WTC11 (cell line): ENCODE measurements around the gene MTUS2.

Experiments
- CTCF ChIP-seq: fragments of 200-600 bp; IDR thresholded peaks from 2 replicates; pipeline ENCODE4 v1.8.0; 2022; ENCODE audit warnings: antibody characterized with exemption
- ELF4 ChIP-seq: sonication (generic); formaldehyde crosslinking; IDR thresholded peaks from 2 replicates; pipeline ENCODE4 v1.8.1; 2022; ENCODE audit warnings: low read depth, mild to moderate bottlenecking, moderate library complexity, missing genetic modification reagents
- ESRRA ChIP-seq: sonication (generic); formaldehyde crosslinking; IDR thresholded peaks from 2 replicates; pipeline ENCODE4 v1.8.1; 2022; ENCODE audit warnings: mild to moderate bottlenecking, missing genetic modification reagents, borderline replicate concordance
- GRHL2 ChIP-seq: fragments of 250-450 bp; sonication (Bioruptor Pico); IDR thresholded peaks from 2 replicates; pipeline ENCODE4 v1.8.0; 2022; ENCODE audit warnings: mild to moderate bottlenecking, moderate library complexity; ENCODE audit not compliant: insufficient replicate concordance, severe bottlenecking
- OVOL2 ChIP-seq: fragments of 250-450 bp; sonication (Bioruptor Pico); IDR thresholded peaks from 2 replicates; pipeline ENCODE4 v1.9.0; 2021; ENCODE audit warnings: mild to moderate bottlenecking, borderline replicate concordance
- SMAD4 ChIP-seq: sonication (generic); formaldehyde crosslinking; IDR thresholded peaks from 2 replicates; pipeline ENCODE4 v1.8.0; 2022; ENCODE audit warnings: mild to moderate bottlenecking, missing genetic modification reagents
- ZBTB43 ChIP-seq: sonication (generic); formaldehyde crosslinking; IDR thresholded peaks from 2 replicates; pipeline ENCODE4 v1.8.1; 2023; ENCODE audit warnings: mild to moderate bottlenecking, missing genetic modification reagents

- TF ChIP-seq CTCF = no peak
- TF ChIP-seq SMAD4 = no peak
- no peak for TF ChIP-seq OVOL2
- no peak for TF ChIP-seq ELF4
- TF ChIP-seq ZBTB43 (CRISPR knock-in tag) = no peak
- no peak for TF ChIP-seq GRHL2 (CRISPR knock-in tag)
- no peak for TF ChIP-seq ESRRA
These were observed 376.4 kb downstream of the MTUS2 start for GRCh38 chr13:29196409-29197074.
